Muscle layer of duodenum (tissue), 2 donors: ENCODE measurements around the gene GRK5.

Experiments
- H3K27ac ChIP-seq: one replicate; pipeline ENCODE4 v1.7.0; 2013; ENCODE audit warnings: mild to moderate bottlenecking, low read length
- H3K27me3 ChIP-seq: one replicate; pipeline ENCODE4 v1.7.0; 2013; ENCODE audit warnings: low read depth, mild to moderate bottlenecking, control low read depth, low read length
- H3K36me3 ChIP-seq, 2 donors: one replicate each; pipeline ENCODE4 v1.7.0; 2013; ENCODE audit warnings: low read length in 2 of 2, control low read depth in 1 of 2, mild to moderate bottlenecking in 1 of 2; ENCODE audit not compliant: insufficient read depth in 2 of 2, control insufficient read depth in 1 of 2
- H3K4me1 ChIP-seq, 2 donors: one replicate each; pipeline ENCODE4 v1.7.0; 2013; ENCODE audit warnings: low read length in 2 of 2, mild to moderate bottlenecking in 2 of 2, control low read depth in 1 of 2, moderate library complexity in 1 of 2; ENCODE audit not compliant: insufficient read depth in 2 of 2, control insufficient read depth in 1 of 2
- H3K4me3 ChIP-seq, 2 donors: one replicate each; pipeline ENCODE4 v1.7.0; 2013; ENCODE audit warnings: low read length in 2 of 2, low read depth in 1 of 2, mild to moderate bottlenecking in 1 of 2
- H3K9me3 ChIP-seq, 2 donors: one replicate each; pipeline ENCODE4 v1.7.0; 2013; ENCODE audit warnings: low read length in 2 of 2, control low read depth in 1 of 2, mild to moderate bottlenecking in 1 of 2; ENCODE audit not compliant: control insufficient read depth in 1 of 2
- donor health status: healthy.

GRK5 gene

GRCh38 chr10:119337796-119338432 is 130.5 kb downstream of the GRK5 start:
- Histone ChIP-seq H3K36me3 (peaks cover 0 to 6% of the 10 kb centered on the region in 2 donors), H3K27me3 (no peaks in the 10 kb centered on the region), H3K4me3 (no peak overlapping the region), H3K9me3 (no peaks in the 10 kb centered on the region), H3K27ac (no peak overlapping the region), H3K4me1 (peaks cover 0 to 25% of the 10 kb centered on the region in 2 donors)

DNA sequence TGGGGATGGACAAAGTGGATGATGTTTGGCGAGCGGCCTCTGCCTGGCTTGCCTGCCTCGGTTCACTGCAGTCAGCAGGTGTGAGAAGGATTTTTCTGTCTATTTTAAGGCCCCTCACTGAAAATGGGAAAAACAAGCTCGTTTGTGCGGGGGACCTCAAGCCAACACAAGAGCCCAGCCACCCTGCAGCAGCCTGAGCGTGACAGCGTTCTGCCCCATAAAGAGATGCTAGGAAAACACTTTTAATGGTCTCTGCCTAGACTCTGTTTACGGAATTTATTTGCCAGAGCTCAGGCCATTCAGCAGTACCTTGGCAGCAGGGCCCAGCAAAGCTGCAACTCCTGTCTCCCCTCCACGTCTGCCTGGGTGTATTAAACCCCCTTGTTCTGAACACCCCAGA is 131.7 kb downstream of the GRK5 start:
- Histone ChIP-seq H3K27me3 (no peaks in the 10 kb centered on the region), H3K27ac (no peak overlapping the region), H3K9me3 (no peaks in the 10 kb centered on the region), H3K36me3 (no peaks in the 10 kb centered on the region), H3K4me1 (peaks cover 0 to 25% of the 10 kb centered on the region in 2 donors), H3K4me3 (no peak overlapping the region)

DNA sequence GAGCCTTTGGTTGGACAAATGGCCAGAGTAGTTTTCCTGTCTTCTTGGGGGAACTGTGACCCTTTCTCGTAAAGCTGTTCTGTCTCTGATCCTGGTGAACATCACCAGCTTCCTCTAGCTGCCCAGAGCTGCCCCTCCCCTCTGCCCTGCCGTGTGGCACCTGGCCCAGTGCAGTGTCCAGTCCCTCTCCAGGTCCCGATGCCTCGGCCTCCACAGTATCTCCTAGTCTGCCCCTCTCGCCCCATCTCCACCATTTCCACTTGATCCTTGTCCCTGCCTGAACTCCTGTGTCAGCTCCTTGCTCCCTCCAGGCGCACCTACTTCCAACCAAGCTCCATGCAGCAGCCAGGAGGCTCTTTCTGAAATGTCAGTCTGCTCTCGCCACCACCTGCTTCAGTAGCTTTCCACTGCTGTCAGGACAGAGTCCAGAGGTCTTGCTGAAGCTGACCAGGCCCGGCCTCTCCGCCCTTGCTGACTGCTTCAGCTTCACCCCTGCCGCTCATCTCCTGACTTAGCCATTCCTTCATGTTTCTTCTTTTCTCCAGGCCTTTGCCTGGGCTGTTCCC is 133.6 kb downstream of the GRK5 start:
- Histone ChIP-seq H3K4me1 (peaks cover 2 to 22% of the 10 kb centered on the region in 2 donors), H3K4me3 (no peak overlapping the region), H3K9me3 (no peaks in the 10 kb centered on the region), H3K36me3 (no peaks in the 10 kb centered on the region), H3K27ac (no peak overlapping the region), H3K27me3 (no peaks in the 10 kb centered on the region)

- H3K4me1 ChIP-seq: peaks cover 5 to 25% of the 10 kb centered on the region in 2 donors
- no peaks in the 10 kb centered on the region for H3K36me3 ChIP-seq
- H3K4me3 ChIP-seq: no peak overlapping the region
- H3K9me3 ChIP-seq: no peaks in the 10 kb centered on the region
- no peak overlapping the region for H3K27ac ChIP-seq
- H3K27me3 ChIP-seq: no peaks in the 10 kb centered on the region
Observed at GRCh38 chr10:119341459-119342301, 134.3 kb downstream of the GRK5 start.

GRCh38 chr10:119342335-119342734 is 135.0 kb downstream of the GRK5 start:
- Histone ChIP-seq H3K4me3 (no peak overlapping the region), H3K27me3 (no peaks in the 10 kb centered on the region), H3K9me3 (no peaks in the 10 kb centered on the region), H3K36me3 (no peaks in the 10 kb centered on the region), H3K27ac (no peak overlapping the region), H3K4me1 (peaks cover 5 to 25% of the 10 kb centered on the region in 2 donors)

GRCh38 chr10:119343011-119343601 is 135.7 kb downstream of the GRK5 start:
- H3K4me1 ChIP-seq: peaks cover 5 to 27% of the 10 kb centered on the region in 2 donors
- H3K36me3 ChIP-seq: no peaks in the 10 kb centered on the region
- H3K9me3 ChIP-seq: no peaks in the 10 kb centered on the region
- no peak overlapping the region for H3K27ac ChIP-seq
- no peak overlapping the region for H3K4me3 ChIP-seq
- no peaks in the 10 kb centered on the region for H3K27me3 ChIP-seq

GRCh38 chr10:119344381-119344780 is 137.0 kb downstream of the GRK5 start:
- H3K4me3 ChIP-seq: no peak overlapping the region
- H3K9me3 ChIP-seq: no peaks in the 10 kb centered on the region
- H3K4me1 ChIP-seq: peaks cover 5 to 38% of the 10 kb centered on the region in 2 donors
- no peaks in the 10 kb centered on the region for H3K27me3 ChIP-seq
- no peaks in the 10 kb centered on the region for H3K36me3 ChIP-seq
- H3K27ac ChIP-seq: no peak overlapping the region

DNA sequence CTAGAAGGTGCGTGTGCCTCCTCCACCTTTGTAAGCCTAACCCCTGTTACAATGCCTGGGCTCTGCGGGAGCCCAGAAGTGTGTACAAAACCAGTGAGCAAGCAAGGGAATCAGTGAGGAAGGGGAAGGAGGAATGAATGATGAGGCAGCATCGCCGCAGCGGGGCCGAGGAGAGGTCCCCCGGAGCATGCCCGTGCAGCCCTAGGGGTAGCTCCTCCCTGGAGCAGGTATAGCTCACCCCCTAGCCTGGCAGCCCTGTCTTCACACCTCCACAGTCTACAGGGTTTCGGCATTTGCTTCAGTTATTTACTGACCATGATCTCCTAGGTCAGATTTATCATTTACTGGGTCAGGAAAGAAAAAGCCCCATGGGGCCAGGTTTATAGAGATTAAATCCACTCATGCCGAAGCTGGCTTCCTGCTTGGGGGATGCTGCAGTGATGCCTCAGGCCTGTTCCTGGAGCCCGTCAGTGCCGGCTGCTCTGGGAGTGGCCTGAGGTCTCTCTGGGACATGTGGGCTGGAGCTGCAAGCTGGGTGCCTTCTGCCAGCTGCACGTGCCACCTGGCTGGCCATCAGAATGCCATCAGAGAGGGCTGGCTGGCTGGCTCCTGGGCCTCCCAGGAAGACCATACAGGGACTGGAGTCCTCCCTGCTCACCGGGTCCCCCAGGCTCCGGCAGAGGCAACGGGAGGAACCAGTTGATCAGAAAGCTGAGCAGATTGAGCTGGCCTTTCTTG is 138.9 kb downstream of the GRK5 start:
- H3K4me1 ChIP-seq: peaks cover 5 to 46% of the 10 kb centered on the region in 2 donors
- no peak overlapping the region for H3K27ac ChIP-seq

DNA sequence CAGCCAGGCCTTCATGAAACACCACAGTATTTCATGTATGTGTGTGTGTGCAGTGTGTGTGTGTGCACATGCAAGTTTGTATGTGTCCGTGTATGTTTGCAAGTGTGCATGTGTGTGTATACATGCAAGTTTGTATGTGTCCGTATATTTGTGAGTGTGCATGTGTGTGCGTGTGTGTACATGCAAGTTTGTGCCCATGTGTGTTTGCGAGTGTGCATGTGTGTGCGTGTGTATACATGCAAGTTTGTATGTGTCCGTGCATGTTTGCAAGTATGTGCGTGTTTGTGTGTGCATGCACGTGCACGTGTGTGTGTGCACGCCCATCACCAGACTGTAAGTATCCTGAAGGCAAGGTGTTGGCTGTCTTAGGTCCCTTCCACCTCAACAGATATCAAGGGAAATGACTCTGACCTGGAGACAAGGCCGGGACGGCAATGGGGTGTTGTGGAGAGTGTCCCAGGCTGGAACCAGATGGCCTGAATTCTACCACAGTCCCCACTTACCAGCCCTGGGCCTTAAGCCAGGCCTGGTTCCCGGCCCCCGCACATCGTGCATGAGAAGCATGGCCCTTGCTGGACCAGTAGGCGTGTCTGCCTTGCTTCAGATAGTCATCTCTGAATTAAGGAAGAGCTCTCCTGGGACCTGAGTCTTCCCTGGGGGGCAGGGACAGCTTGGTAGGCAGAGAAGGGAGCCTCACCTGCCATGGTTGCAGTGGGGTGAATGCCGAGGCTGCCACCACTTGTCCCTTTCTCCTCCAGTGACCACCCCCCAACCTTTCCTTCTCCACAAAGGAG is 140.0 kb downstream of the GRK5 start:
- Histone ChIP-seq H3K9me3 (no peaks in the 10 kb centered on the region), H3K4me3 (no peak overlapping the region), H3K27ac (no peak overlapping the region), H3K27me3 (no peaks in the 10 kb centered on the region), H3K36me3 (peaks cover 0 to 3% of the 10 kb centered on the region in 2 donors), H3K4me1 (peaks cover 5 to 35% of the 10 kb centered on the region in 2 donors)

More for the DNA sequence above, 138.9 kb downstream of the GRK5 start:
- Histone ChIP-seq H3K36me3 (peaks cover 0 to 3% of the 10 kb centered on the region in 2 donors), H3K9me3 (no peaks in the 10 kb centered on the region), H3K27me3 (no peaks in the 10 kb centered on the region), H3K4me3 (no peak overlapping the region)

DNA sequence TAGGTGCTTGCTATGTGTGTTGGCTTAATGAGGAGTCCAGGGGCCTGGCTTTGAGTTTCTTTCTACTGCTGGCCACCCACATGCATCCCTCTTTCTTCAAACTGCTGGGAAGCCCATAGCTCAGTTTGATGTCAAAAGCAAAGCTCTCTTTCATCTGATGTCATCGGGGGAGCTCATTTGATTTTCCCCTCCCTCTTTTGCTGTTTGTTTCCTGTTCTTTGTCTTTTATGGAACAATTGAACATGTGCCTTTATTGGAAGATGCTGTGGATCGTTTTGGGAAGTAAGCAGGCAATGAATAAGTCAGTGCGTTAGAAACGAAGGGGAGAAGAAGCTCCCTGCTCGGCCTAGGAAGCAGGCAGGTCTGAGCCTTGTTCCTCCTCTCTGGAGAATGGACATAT is 140.7 kb downstream of the GRK5 start:
- Histone ChIP-seq H3K4me3 (no peak overlapping the region), H3K27ac (no peak overlapping the region), H3K36me3 (peaks cover 0 to 3% of the 10 kb centered on the region in 2 donors), H3K27me3 (no peaks in the 10 kb centered on the region), H3K4me1 (peaks cover 5 to 36% of the 10 kb centered on the region in 2 donors), H3K9me3 (no peaks in the 10 kb centered on the region)
